Esophagus squamous epithelium (tissue), 4 donors: ENCODE measurements around the gene TSPEAR.

Experiments used
- CTCF ChIP-seq, 6 experiments: fragments of 450-650 bp in 4 of 6; fragments of 200-600 bp in 2 of 6; sonication (generic) in 2 of 6; IDR thresholded peaks; one replicate each; pipeline ENCODE4 v1.5.1; 2016 to 2019; ENCODE audit warnings: antibody characterized with exemption in 6 of 6, mild to moderate bottlenecking in 4 of 6, moderate library complexity in 4 of 6
- POLR2A ChIP-seq, 4 donors: fragments of 450-650 bp; IDR thresholded peaks; one replicate each; pipeline ENCODE4 v1.6.1; 2017; ENCODE audit warnings: antibody characterized with exemption in 4 of 4, mild to moderate bottlenecking in 4 of 4, moderate library complexity in 3 of 4

- no peak for TF ChIP-seq POLR2A (IDR thresholded peaks at IDR 0.05)
- no peak for TF ChIP-seq CTCF (IDR thresholded peaks at IDR 0.05)
Observed at GRCh38 chr21:44648557-44649311, 62.6 kb downstream of the TSPEAR start.
